Cardiac muscle cell (in vitro differentiated cells and primary cell): ENCODE data around the gene BRD1. TPM values are rescaled to one million over a fixed set of nuclear protein-coding genes. Genes with fewer than 3 reads are reported as not detected.

Experiments
- DNase-seq, 2 donors: peaks; one replicate each; pipeline versions ENCODE4 v3.0.0 to v3.0.0-alpha.2; 2010 to 2017; ENCODE audit warnings: low read depth in 1 of 2, low spot score in 1 of 2
- H3K27ac ChIP-seq: fragments of 200-600 bp; sonication (generic); 2 replicates; pipeline ENCODE4 v1.5.1; 2016
- H3K27me3 ChIP-seq: fragments of 200-600 bp; sonication (generic); 2 replicates; pipeline ENCODE4 v1.6.0; 2016; ENCODE audit warnings: control low read depth
- H3K36me3 ChIP-seq: fragments of 200-600 bp; sonication (generic); 2 replicates; pipeline ENCODE4 v1.5.1; 2016; ENCODE audit warnings: control low read depth
- H3K4me1 ChIP-seq: fragments of 200-600 bp; sonication (generic); 2 replicates; pipeline ENCODE4 v1.8.1; 2017; ENCODE audit warnings: low read depth, mild to moderate bottlenecking, mixed run types
- H3K4me3 ChIP-seq: fragments of 200-600 bp; sonication (generic); 2 replicates; pipeline ENCODE4 v1.5.1; 2016; ENCODE audit warnings: mild to moderate bottlenecking
- H3K9me3 ChIP-seq: fragments of 200-600 bp; sonication (generic); 2 replicates; pipeline ENCODE4 v1.5.1; 2017; ENCODE audit warnings: low read depth, mild to moderate bottlenecking, control low read depth
- CTCF ChIP-seq: IDR thresholded peaks from 2 replicates; pipeline ENCODE4 v1.5.1; 2012; ENCODE audit warnings: low read depth, mild to moderate bottlenecking, low read length
- polyA plus RNA-seq: library from polyadenylated mRNA; unstranded; fragments of >200 nt; fragmentation: Nextera tagmentation; extraction: Ambion mirVana; gene quantifications from 2 replicates; pipeline ENCODE4 v1.2.1, GENCODE V29; 2016
- total RNA-seq: library from RNA; depleted of rRNA; stranded (reverse); fragments of >200 nt; gene quantifications from 2 replicates; pipeline ENCODE4 v1.2.3, GENCODE V29; 2016

BRD1 gene
- total and polyA plus RNA-seq, 2 experiments from 2014 or later: 25.8 to 40.9 TPM

DNA sequence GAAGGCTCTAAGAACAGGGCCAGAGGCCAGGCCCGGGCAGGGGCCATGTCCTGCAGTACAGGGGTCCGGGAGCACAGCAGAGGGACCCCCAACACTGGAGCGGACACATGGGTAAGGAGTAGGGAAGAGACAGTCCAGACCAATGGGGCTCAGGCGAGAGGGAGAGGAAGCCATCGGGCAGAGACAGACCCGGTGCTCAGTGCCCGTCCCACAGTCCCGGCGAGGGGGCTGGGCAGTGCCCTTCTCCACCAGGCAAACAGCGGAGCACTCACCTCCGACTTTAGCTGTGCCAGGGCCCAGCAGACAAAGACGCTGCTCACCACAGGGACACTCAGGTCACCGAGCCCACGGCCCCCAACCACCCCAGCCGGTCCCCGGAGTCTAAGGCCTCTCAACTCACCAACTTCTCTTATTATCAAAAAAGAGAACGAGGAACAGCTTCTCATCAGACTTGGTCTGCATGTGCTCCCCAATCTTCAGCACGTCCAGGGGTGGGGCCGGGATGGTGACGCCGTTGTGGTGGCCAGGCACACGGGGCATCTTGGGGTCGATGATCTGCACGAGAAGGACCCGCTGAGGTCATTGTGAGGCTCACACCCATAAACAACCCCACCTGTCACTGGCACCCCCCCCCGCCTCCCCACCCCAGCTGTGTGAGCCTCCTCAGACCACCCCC is 52.3 kb downstream of the BRD1 start:
- H3K27me3 ChIP-seq: no peaks in the 10 kb centered on the region
- H3K4me3 ChIP-seq: no peak overlapping the region
- DNase-seq: no peak
- H3K36me3 ChIP-seq: peaks cover 31% of the 10 kb centered on the region
- peaks cover 6% of the 10 kb centered on the region for H3K4me1 ChIP-seq
- no peak for TF ChIP-seq CTCF
- H3K9me3 ChIP-seq: no peaks in the 10 kb centered on the region
- H3K27ac ChIP-seq: no peak overlapping the region

GRCh38 chr22:49774499-49775151 is 53.0 kb downstream of the BRD1 start:
- DNase-seq: no peak
- Histone ChIP-seq H3K4me3 (no peak overlapping the region), H3K27me3 (no peaks in the 10 kb centered on the region), H3K27ac (no peak overlapping the region), H3K4me1 (peaks cover 3% of the 10 kb centered on the region), H3K36me3 (peaks cover 31% of the 10 kb centered on the region), H3K9me3 (no peaks in the 10 kb centered on the region)
- TF ChIP-seq CTCF: no peak

- Histone ChIP-seq H3K27me3 (no peaks in the 10 kb centered on the region), H3K4me3 (no peak overlapping the region), H3K9me3 (no peaks in the 10 kb centered on the region), H3K36me3 (peaks cover 31% of the 10 kb centered on the region), H3K4me1 (no peaks in the 10 kb centered on the region), H3K27ac (no peak overlapping the region)
- no peak for DNase-seq
- TF ChIP-seq CTCF: no peak
Observed at GRCh38 chr22:49774046-49774445, 53.6 kb downstream of the BRD1 start.

DNA sequence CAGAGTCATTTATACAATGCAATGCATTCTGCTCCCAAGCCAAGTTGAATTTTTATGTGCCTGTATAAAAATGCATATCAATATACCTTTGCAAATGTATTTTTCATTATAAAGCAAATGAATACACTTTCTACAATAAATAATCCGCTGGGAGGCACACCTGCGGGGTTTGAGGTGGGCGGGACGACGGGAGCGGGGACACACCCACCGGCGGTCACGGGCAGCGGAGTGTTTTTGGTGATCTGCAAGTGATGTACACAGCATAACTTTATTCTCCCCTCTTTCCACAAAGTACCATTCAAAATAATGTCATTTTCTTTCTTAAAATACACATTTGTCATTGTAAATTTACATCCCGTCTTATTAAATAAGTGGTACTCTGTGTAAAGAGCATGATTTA is 54.1 kb downstream of the BRD1 start:
- peaks cover 31% of the 10 kb centered on the region for H3K36me3 ChIP-seq
- no peaks in the 10 kb centered on the region for H3K27me3 ChIP-seq
- TF ChIP-seq CTCF: no peak
- DNase-seq: no peak
- H3K4me3 ChIP-seq: no peak overlapping the region
- H3K9me3 ChIP-seq: no peaks in the 10 kb centered on the region
- no peaks in the 10 kb centered on the region for H3K4me1 ChIP-seq
- H3K27ac ChIP-seq: no peak overlapping the region

DNA sequence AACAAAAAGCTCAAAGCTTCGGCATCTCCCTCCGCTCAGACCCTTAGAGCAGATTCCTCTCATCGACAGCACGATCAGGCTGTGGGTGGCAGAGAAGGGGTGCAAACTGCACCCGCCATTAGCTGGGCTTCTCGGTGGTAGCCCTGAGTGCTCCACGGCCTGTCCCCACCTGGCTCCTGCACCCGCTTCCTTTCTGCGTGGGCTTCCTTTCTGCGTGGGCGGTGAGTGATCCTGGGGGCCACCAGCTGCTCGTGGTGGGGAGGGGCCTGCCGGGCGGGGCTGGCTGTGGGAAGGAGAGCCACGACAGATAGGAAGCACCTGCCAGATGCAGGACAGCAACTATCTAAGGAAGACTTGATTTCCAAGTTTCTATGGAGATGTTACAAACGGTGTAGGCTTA is 55.0 kb downstream of the BRD1 start:
- peaks cover 31% of the 10 kb centered on the region for H3K36me3 ChIP-seq
- DNase-seq: no peak

More for the DNA sequence above, 55.0 kb downstream of the BRD1 start:
- no peaks in the 10 kb centered on the region for H3K27me3 ChIP-seq
- no peaks in the 10 kb centered on the region for H3K9me3 ChIP-seq
- H3K4me1 ChIP-seq: no peaks in the 10 kb centered on the region
- no peak overlapping the region for H3K4me3 ChIP-seq
- no peak overlapping the region for H3K27ac ChIP-seq
- TF ChIP-seq CTCF: no peak
